HUDEP-2 (cell line): ENCODE results near the gene NACC2.

ENCODE experiments used
- DNase-seq, 76 experiments: peaks; one replicate each; lab custom pipeline; 2025; ENCODE audit not compliant: unreplicated experiment in 76 of 76; lab: John Stamatoyannopoulos, UW

The NACC2 gene

DNA sequence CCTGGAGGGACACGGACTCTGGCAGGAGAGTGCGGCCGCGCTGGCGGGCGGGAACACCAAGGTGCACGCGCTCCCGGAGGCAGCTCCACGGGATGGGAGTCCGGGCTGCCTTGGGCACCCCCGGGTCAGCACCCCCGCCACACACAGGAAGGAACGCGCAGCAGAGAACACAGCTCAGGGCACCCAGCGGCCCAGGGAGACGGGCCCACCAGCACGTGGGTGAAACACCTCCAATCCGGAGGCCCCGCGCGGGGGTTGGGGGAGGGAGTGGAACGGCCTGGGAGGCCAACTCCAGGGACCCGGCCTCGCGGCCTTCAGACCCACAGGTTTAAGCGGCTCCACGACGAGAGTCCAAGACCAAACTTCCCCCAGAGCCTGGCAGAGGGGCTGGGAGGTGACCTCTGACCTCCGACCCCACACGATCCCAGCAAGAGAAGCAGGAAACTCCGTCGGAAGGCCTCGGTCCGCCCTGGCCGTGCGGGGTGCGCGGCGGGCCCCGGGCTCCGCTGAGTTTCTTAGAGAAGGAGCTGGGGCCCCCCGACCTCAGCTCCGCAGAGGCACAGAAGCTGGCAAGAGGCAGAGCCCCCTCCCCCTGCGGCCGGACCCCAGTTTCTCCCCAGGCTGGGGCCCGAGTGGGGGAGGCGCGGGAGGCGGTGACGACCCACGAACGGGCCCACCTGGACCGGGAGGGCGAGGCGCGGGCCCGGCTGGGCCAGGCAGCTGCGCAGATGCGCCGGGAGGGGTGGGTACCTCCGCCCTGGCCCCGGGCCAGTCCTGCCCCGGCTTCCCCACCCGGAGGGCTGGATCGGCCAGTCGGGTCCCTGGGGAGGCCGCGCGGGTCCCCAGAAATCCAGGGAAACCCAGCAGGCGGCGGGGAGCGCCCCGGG is 851 bp downstream of the NACC2 start:
- peak in 23 of 76 experiments; percentile 10 to 55 (median 38) for DNase-seq

DNA sequence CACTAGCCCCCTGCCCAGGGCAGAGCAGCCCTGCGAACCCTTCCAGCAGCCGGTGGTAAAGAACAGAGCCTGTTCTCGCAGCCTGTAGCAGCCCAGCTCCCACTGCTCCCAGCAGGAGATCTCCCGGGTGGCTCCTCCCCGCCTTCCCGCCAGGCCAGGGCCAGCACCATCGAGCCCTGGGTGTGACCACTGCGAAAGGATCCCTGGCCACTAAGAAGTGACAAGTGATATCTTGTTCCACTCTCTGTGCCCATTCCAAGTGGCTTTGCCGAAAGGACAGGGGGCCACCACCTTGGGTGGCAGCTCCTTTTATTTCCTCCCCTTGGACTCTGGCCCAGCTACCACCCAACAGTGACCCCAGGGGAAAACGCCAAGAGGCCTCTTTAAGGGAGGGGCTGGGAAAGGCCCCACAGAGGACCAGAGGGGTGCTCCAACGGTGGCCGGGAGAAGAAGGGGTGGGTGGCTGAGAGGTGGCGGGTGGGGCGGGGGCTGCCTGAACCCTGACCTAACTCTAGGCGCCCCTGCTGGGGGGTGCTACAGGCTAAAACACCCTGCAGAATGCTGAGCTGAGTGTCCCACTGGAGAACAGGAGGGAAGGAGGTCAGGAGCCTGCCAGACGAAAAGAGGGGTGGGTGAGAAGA is 1.6 kb downstream of the NACC2 start:
- DNase-seq, result no peak

DNA sequence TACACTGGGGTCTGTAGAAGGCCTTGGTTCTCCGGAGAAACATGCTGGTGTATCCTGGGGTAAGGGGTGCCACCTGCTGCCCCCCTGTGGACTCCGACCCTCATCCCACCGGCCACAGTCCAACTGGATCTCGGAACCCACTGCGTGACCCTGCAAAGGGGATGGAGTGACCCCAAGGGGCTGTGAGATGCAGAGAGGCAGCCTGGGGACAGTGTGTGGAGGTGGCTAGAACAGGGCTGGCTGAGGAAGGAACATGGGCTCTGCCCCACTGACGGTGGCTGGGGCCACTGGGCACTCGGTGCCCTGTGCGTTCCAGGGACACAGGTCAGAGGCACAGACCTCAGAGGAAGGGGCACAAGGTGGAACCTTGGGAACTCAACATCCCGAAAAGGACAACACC is 2.3 kb downstream of the NACC2 start:
- DNase-seq, result no peak

DNA sequence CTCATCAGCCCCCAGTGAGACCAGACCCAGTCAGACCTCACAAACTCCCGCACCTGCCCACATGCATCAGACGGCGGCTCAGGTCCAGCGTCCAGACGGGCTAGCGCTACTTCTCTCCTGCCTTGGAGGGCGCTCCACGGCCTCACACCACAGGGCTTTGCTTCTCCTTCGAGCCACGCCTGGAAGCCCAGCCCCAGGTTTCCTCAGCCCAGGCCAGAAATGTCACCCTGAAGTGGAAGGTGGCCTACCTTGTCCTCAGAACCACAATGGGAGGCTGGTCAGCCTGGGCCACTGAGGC is 2.8 kb downstream of the NACC2 start:
- DNase-seq, result no peak

DNA sequence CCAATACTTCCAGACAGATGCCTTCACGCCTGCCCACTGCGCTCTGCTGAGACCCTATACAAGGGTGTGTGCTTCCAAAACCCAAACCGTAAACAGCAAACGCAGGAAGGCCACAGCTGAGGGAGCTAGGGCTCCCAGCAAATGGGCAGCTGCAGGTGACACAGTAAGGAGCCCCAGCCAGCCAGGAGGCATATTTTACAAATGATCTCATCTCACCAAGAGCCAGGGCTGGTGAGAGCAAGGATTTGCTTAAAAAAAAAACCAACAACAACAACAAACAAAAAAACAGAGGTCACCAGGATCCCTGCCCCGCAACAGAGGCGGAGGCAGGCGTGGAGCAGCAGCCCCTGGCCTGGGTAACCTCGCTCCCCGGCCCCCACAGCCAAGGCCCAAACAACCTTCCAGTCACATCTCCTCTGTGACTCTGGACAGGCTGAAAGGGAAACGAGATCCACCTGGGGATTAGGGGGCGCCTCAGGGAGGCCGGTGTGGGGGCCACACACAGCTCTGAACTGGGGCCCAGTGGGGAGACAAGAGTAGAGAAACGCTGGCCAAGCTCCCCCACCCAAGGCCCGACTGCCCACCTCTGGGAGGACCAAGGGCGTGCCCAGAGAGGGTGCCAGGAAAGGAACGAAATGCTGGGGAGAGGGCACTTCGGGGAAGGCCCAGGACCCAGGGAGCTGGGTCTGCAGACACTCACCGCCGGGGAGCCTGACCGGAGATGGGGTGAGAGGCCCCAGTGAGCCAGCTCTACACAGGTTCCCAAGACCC is 3.3 kb downstream of the NACC2 start:
- no peak for DNase-seq

DNA sequence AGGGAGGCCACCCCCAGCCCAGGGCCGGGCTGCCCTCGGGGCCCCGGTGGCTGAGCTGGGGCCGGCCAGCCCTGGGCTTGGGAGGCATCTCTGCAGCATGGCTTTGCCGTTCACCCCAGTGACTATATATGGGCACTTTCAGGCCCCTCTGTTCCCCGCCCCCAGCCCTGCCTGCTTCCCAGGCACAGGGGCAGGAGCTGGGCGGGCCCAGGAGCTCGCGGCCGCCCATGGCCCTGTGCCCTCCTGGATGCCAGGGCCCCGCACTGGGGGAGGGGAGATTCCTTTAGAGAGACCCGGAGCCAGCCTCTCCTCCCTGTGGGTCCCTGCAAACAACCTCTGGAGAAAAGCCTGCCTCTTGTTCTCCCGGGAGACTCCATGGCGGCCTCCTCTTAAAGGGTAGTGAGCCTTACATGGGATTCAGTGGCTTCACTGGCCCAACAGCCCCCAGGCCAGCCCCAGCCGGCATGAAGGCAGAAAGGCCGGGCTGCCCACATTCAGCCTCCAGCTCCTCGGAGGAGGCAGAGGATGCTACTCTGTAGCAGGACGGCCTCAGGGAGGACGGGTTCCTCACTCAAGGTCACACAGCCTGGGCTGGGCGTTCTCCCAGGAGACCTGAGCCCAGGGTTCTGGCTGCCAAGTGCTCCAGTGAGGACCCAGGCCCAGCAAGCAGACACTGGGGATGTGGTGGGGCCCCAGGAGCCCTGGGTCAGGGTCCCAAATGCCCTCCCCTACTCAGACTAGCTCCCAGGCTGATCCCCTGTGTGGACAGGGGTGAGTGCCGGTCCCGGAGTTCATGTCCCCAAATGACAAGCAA is 4.1 kb downstream of the NACC2 start:
- no peak for DNase-seq

DNA sequence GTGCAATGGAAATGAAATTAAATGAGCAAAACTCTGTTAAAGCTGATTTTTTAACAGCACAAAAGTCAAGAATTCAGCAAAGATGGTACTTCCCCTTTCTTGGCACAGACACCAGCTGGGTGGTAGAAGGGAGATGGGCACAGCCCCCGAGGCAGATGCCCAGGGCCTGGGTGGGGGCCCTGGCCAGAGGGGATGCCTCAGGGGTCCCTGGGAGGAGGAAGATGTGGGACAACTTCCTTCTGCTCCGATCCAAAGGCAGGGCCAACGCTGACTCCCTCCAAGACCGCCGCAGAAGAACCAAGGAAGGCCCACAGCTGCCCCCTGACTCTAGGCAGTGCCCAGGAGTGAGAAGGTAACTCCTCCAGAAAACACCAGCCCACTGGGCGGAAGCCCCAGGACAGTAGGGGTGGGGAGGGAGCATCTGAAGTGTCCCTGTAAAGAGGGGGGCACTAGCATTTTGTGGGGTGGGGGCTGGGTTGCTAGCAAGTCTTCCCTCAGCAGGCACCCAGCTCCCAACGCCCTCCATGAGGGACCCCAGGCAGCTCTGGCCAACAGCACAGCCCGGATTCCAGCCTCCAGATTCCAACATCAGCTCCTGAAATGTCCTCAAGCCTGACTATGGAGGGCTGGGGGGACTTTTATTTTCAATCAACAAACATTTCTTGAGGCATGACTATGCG is 4.9 kb downstream of the NACC2 start:
- DNase-seq, result no peak

DNA sequence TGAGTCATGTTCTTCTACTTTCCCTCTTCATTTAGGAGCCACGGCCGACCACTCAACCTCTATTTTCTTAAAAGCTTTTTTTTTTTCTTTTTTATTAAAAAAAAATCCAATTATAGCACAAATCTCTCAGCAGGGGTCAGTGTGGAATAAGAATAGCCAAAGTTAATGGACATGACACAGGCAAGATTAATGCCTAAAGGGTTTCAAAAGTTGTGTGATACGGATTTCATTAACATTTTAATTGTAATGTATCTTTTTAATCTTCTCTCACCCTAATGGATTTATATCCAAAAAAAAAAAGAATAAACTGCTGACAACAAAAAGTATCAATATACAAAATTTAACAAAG is 5.4 kb downstream of the NACC2 start:
- DNase-seq, result peak in 17 of 76 experiments; percentile 7 to 39 (median 21)

DNA sequence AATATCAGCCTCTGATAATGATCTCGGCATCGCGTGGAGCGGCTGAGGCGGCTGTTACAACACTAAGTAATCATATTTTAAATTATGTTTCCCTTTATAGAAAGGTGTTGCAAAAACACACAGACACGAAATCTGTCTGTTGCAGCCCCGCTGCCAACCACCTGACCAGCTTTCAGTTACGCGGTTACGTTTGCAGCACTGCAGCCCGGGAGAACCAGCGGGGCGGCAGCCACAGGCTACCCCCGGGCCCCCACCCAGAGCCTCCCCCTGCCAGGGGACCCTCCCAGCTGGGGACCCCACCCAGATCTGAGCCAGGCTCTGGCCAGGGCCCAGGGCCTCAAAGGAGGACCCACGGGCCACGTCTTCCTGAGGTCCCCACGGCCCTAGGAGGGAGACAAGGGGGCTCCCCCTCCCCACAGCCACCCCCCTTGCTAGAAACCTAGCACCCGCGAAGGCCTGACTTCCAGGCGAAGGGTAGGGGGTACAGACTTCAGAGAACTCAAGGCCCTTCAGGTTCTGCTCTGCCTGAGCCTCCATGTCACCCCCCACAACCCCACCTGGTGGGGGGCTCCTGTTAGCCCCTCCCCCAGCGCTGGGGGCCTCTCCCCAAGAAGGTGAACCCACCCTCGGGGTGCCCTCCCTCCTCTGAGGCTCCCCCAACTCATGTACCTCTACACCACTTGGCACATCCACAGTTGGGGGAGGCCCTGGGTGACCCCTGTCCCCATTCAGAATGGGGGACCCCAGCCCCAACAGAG is 6.0 kb downstream of the NACC2 start:
- DNase-seq, result no peak

DNA sequence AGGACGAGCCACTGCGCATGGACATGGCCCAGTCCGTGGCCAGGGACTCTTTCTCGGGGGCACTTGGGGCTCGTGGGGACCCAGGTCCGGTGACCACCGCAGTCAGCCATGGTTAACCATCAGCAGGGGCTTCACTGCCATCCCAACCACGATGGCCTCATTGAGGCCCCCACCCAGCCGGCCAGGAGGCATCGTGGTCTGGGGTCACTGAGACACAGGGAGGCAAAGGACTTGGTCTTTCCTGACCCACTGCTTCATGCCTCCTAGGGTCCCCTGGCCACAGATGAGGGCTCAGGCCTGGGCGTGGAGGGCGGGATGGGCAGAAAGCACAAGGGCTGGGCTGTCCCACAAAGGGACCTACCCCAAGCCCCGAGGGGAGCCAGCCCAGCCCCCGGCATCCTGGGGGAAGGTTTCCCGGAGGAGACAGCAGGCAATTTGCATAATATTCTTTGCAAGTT is 6.6 kb downstream of the NACC2 start:
- DNase-seq, result no peak

DNA sequence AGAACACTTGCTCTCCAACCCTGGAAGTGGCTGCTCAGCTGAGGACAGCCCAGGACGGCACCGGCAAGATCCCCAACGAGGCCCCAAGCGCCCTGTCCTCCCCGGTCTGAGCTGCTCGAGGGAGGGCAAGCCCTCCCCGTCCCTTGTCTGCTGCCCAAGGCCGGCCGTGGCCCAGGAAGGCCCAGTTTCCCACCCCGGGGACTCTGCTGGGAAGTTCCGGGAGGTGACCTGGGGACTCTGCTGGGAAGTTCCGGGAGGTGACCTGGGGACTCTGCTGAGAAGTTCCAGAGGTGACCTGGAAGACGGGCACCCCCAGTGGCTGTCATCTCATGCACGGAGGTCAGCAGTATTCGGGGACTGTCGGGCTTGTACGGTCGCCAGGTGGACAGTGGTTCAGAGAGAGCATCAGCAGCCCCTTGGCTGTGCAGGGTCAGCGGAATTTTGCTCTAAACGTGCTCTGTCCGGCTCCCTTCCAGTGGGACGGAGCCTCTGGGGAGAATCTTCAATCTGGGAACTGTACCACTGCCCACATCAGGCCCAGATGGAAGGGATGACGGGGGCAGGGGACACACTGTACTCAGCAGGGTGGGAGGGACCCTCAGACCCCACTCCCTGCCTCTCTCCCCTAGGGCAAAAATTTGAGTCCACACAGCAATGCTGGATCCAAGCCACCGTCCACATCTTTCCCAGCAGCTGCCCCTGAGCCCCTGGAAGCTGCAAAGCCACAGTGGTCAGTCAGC is 7.2 kb downstream of the NACC2 start:
- DNase-seq, result no peak

DNA sequence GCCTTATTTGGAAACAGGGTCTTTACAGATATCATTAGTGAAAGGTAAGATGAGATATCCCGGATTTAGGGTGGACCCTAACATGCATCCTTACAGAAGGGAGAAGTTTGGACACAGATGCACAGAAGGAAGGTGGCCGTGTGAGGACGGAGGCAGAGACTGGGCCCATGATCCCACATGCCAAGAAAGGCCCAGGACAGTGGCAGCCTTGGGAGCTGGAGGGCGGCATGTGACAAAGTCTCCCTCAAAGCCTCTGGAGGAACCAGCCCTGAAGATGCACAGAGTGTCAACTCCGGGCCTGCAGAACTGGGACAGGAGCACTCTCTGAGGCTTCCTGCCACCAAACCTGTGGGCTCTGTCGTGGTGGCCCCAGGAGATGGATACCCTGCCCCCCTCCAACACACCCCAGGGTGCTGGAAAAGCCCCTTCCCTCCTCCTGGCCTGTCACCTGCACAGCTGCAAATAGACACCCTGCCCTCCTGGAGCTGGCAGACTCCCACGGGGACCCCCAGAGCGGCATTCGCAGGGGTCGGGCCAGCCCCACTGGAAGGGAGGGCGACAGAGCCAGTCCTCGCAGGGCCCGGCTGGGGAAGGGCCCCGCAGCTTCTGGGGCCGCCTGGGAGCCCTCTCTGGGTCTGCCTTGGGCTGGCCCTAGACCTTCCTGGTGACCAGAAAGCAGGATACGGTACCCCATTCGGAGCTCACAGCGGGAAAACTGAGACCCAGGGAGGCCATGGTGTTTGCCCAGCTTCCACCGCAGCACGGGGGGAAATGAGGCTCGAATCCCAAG is 7.9 kb downstream of the NACC2 start:
- no peak for DNase-seq

DNA sequence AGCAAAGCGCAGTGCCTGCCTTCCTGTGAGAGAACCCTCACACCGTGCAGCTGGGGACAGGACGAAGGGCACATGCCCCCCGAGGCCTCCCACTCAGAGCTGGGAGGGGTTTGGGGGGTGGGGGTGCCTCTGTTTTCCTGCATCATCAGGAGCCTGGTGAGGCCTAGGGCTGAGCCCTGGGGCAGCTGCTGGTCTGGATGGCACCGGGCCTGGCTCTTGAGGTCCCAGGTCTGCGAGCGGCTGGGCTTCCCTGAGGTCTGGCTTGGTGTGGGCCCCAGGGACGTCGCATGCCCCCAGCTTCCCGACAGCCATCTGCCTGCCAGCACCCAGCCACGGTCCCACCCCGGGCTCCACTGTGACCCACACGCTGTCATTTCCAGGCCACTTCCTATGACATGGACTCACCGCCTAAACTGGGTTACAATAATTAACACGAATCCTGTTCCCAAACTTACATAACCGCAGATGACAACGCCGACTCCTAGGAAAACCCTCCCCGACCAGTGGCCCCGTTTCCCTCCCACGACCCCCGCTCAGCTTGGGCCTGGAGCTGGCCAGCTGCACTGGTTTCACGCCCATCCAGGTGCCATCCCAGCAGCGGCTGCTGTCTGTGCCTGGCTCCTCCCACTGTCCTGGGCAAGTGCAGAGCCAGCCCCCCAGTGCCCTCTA is 8.7 kb downstream of the NACC2 start:
- DNase-seq, result no peak

DNA sequence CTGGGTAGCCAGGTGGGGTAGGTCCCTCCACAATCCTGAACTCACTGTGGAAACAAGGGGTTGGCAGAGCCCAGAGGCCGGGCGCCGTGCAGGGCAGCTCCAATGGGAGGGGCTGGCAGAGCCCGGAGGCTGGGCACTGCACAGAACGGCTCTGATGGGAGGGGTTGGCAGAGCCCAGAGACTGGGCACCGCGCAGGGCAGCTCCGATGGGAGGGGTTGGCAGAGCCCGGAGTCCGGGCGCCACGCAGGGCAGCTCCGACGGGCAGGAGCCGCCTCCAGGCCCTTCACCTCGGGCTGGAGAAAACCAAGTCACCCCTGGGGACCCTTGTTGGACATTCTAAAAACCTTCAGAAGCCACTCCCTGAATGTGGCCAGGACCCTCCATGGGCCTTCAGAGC is 9.3 kb downstream of the NACC2 start:
- no peak for DNase-seq

DNA sequence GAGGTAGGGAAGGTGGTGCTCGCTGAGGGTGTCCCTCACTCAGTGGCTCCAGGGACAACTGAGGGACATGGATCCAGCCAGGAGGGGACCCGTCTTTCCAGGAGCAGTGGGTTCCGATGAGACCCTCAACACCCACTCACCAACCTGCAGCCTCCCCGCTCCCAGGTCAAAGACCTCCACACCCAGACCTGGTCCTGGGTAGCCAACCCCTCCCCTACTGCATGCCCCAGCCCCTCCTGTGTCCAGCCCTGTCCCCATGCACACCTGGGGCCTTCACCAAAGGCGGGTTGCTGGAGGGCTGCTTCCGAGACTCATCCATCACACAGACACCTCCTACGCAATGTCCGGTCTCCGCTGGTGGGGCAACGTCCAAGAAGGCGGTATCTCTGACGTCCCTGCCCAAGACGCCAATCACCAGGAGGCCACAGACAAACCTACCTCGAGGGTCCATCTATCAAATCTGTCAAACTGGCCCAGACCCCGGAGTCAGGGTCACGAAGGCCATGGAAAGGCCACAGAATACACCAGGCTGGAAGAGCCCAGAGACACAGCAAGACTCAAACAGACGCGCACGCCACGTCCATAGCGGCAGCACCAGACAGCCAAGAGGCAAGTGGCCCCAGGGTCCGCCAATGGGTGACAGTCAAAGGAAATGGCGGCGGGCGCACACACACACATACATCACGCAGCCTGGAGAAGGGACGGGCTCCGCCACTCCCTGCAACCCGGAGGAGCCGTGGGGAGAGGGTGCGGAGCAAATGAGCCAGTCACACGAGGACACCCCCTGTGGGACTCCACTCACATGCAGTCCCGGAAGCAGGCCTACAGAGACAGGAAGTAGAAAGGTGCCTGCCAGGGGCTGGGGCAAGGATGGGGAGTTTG is 10.8 kb downstream of the NACC2 start:
- no peak for DNase-seq

DNA sequence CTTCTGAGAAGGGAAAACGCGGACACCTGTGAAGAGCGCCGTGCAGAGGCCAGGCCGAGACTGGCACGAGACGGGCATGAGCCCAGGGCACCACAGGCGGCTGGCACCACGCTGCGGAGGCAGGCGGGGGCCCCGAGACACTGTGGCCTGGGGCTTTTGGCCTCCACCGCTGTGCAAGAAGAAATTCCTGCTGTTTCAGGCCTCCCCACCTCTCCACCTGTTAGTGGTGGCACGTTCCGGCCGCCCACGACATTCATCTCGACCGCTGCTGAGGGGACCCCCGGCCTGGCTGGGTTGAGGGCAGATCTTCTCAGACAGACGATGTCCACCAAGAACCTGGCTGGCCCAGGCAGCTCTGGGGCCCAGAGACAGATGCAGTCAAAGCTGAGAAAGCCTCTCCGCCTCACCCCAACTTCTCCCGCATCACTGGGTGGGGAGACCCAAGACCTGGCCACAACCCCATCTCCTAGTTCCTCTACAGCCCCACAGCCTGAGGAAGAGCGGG is 11.5 kb downstream of the NACC2 start:
- DNase-seq, result no peak
